Keratinocyte (primary cell): ENCODE results near the gene PER1. TPM values are rescaled to one million over a fixed set of nuclear protein-coding genes. Genes with fewer than 3 reads are reported as not detected.

Experiments
- DNase-seq: peaks from one replicate; pipeline ENCODE4 v3.0.0-alpha.2; 2011; ENCODE audit warnings: low read depth, missing footprints, low spot score
- FAIRE-seq: peaks from 2 replicates; lab custom pipeline; 2011; peaks lifted over from hg19 to GRCh38; lab: Jason Lieb, UNC
- H2AFZ ChIP-seq: 2 replicates; pipeline ENCODE4 v1.6.0; 2012; ENCODE audit warnings: low read length, control low read depth, inconsistent platforms; ENCODE audit not compliant: control insufficient read depth
- H3K27ac ChIP-seq: 2 replicates; pipeline ENCODE4 v1.5.1; 2011; ENCODE audit warnings: low read length; ENCODE audit not compliant: control insufficient read depth, insufficient read depth
- H3K27me3 ChIP-seq: 3 replicates; pipeline ENCODE4 v1.6.0; 2011; ENCODE audit warnings: low read length; ENCODE audit not compliant: control insufficient read depth, insufficient read depth; ENCODE audit errors: extremely low read depth
- H3K36me3 ChIP-seq, 2 experiments: 2 replicates in 1 of 2; 3 replicates in 1 of 2; pipeline ENCODE4 v1.5.1; 2011; ENCODE audit warnings: low read length in 2 of 2, mild to moderate bottlenecking in 1 of 2; ENCODE audit not compliant: control insufficient read depth in 2 of 2, insufficient read depth in 2 of 2; ENCODE audit errors: extremely low read depth in 1 of 2
- H3K4me1 ChIP-seq: 3 replicates; pipeline ENCODE4 v1.5.1; 2011; ENCODE audit warnings: low read length; ENCODE audit not compliant: control insufficient read depth, insufficient read depth; ENCODE audit errors: extremely low read depth
- H3K4me2 ChIP-seq: 3 replicates; pipeline ENCODE4 v1.6.0; 2011; ENCODE audit warnings: low read depth, low read length; ENCODE audit not compliant: control insufficient read depth, insufficient read depth; ENCODE audit errors: extremely low read depth
- H3K4me3 ChIP-seq, 3 experiments: fragments of 200-600 bp in 1 of 3; sonication (generic) in 1 of 3; 2 replicates in 2 of 3; 3 replicates in 1 of 3; pipeline ENCODE4 v1.5.1; 2011 to 2016; ENCODE audit warnings: low read length in 3 of 3, mild to moderate bottlenecking in 3 of 3, control low read depth in 2 of 3, inconsistent platforms in 1 of 3, low read depth in 1 of 3, mixed read lengths in 1 of 3, mixed run types in 1 of 3, moderate library complexity in 1 of 3; ENCODE audit not compliant: control insufficient read depth in 2 of 3, insufficient read depth in 2 of 3; ENCODE audit errors: extremely low read depth in 1 of 3
- H3K79me2 ChIP-seq: 2 replicates; pipeline ENCODE4 v1.6.0; 2012; ENCODE audit warnings: low read length; ENCODE audit not compliant: control insufficient read depth, insufficient read depth
- H3K9ac ChIP-seq: 3 replicates; pipeline ENCODE4 v1.6.0; 2011; ENCODE audit warnings: low read length; ENCODE audit not compliant: control insufficient read depth, insufficient read depth; ENCODE audit errors: extremely low read depth
- H3K9me1 ChIP-seq: 3 replicates; pipeline ENCODE4 v1.6.0; 2011; ENCODE audit warnings: low read length; ENCODE audit not compliant: control insufficient read depth, insufficient read depth; ENCODE audit errors: extremely low read depth
- H3K9me3 ChIP-seq: 2 replicates; pipeline ENCODE4 v1.5.1; 2012; ENCODE audit warnings: low read depth, low read length; ENCODE audit not compliant: control insufficient read depth
- H4K20me1 ChIP-seq: 3 replicates; pipeline ENCODE4 v1.6.0; 2011; ENCODE audit warnings: low read length; ENCODE audit not compliant: control insufficient read depth, insufficient read depth; ENCODE audit errors: extremely low read depth
- EZH2 ChIP-seq: IDR thresholded peaks from one replicate; pipeline ENCODE4 v1.6.1; 2012; ENCODE audit warnings: inconsistent platforms, mild to moderate bottlenecking, low read length, moderate library complexity
- dilution Hi-C: fragments of 300-500 bp; cut with MboI; formaldehyde crosslinking; loops from one replicate; pipeline ENCODE4 v1.7.0; 2020; ENCODE audit warnings: low sequenced_read_pairs; ENCODE audit not compliant: extremely low pct_ligation_motif_present
- polyA plus RNA-seq, 5 experiments: library from polyadenylated mRNA; depleted of rRNA in 3 of 5; stranded (reverse) in 3 of 5; stranded (forward) in 1 of 5; unstranded in 1 of 5; fragments of >200 nt; gene quantifications; 1 replicate in 1 of 5; 2 replicates in 3 of 5; 3 replicates in 1 of 5; pipeline versions ENCODE4 v1.2.1 to v1.2.3, GENCODE V29; 2011 to 2012; ENCODE audit warnings: missing spikeins in 2 of 5, low read depth in 1 of 5, low replicate concordance in 1 of 5
- TF ChIP-seq, protein P1 (sequence below), 3 experiments: IDR thresholded peaks in 1 of 3; conservative IDR thresholded peaks in 1 of 3; optimal IDR thresholded peaks in 1 of 3; 2 replicates in 2 of 3; 3 replicates in 1 of 3; pipeline versions ENCODE3 to v1.5.1; 2011; ENCODE audit warnings: low read length in 3 of 3, mild to moderate bottlenecking in 3 of 3, moderate library complexity in 2 of 3, control low read depth in 1 of 3, inconsistent platforms in 1 of 3; ENCODE audit not compliant: insufficient read depth in 2 of 3; ENCODE audit errors: extremely low read depth in 1 of 3

Gene PER1
- polyA plus RNA-seq, 1 donor (not counting 4 experiments of a cell fraction or from before 2014, with no cell fraction given) = 15.1 TPM

DNA sequence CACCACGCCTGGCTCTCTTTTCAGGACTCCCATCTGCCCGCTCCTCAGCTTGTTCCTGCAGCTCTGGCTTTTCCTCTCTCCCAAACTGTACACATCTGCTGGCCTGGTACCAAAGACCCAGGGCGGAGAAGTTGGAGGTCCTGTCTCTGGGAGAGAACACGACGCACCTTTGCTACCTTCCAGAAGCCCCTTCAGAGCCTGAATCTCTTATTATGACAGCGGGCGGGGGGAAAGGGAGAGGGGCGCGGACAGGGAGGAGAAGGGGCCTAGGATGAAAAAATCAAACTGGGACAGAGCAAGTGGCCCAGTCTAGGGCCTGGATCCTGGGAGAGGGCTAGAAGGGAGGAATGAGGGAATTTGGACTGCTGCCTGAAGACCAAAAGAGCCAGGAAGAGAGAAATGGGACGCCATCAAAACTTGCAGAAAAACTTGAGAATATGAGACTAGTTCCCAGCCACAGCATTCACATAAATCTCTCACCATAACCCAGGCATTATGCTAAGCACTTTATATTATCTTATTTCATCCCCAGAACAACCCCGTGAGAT, 2.5 kb upstream of the PER1 start:
- Histone ChIP-seq H3K27ac (peak overlapping the region; percentile 98), H3K79me2 (peaks cover 51% of the 10 kb centered on the region)
- no peak for FAIRE-seq

DNA sequence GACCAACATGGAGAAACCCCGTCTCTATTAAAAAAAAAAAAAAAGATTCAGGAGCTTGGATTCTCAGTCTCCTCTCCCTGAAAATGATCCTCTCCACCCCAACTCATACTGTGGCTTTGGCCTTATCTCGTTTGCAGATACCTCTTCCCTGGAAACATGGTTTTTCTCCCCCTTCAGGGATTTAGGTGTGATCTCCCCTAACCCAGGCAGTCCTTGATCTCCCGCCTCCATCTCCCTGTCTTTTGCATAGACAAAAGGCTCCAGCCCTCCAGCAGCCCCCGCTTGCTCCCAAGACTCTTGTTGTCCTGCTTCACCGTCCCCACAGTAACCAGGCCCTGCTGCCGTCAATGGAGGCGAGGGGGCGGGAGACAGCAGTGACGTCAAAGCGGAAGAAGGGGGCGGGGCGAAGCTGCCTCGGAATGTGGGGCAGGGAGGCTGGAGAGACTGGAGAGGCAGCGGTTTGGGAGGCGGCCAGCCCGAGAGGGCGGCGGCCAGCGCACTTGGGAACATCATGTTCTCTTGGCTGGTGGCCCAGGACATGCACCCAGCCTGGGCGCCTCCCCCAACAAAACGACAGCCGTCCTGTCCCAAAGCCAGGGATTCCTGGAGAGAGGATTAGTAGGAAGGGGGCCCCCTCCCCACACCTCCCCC, 1.9 kb upstream of the PER1 start:
- TF ChIP-seq, protein P1, sequence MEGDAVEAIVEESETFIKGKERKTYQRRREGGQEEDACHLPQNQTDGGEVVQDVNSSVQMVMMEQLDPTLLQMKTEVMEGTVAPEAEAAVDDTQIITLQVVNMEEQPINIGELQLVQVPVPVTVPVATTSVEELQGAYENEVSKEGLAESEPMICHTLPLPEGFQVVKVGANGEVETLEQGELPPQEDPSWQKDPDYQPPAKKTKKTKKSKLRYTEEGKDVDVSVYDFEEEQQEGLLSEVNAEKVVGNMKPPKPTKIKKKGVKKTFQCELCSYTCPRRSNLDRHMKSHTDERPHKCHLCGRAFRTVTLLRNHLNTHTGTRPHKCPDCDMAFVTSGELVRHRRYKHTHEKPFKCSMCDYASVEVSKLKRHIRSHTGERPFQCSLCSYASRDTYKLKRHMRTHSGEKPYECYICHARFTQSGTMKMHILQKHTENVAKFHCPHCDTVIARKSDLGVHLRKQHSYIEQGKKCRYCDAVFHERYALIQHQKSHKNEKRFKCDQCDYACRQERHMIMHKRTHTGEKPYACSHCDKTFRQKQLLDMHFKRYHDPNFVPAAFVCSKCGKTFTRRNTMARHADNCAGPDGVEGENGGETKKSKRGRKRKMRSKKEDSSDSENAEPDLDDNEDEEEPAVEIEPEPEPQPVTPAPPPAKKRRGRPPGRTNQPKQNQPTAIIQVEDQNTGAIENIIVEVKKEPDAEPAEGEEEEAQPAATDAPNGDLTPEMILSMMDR (optimal IDR thresholded peaks at IDR 0.05 in 1 of 3, IDR thresholded peaks at IDR 0.05 in 1 of 3, conservative IDR thresholded peaks at IDR 0.05 in 1 of 3; ENCODE audit: extremely low read depth in 1 of 3, insufficient read depth in 2 of 3, low read length in 3 of 3) = no peak
- TF ChIP-seq EZH2 = no peak
- H3K9me1 ChIP-seq = peaks cover 11% of the 10 kb centered on the region
- peak; percentile 93 for DNase-seq
- H3K9ac ChIP-seq = peak overlapping the region; percentile 100
- dilution Hi-C loops = no loop called here
- peak overlapping the region; percentile 90 for H3K4me2 ChIP-seq
- H3K4me3 ChIP-seq = peak overlapping the region; percentile 78 to 100 (median 79)
- H4K20me1 ChIP-seq = peaks cover 13% of the 10 kb centered on the region
- no peak overlapping the region for H2AFZ ChIP-seq
- peaks cover 51% of the 10 kb centered on the region for H3K79me2 ChIP-seq
- peak; percentile 85 for FAIRE-seq
- H3K4me1 ChIP-seq = peaks cover 42% of the 10 kb centered on the region
- H3K36me3 ChIP-seq = peaks cover 15 to 34% of the 10 kb centered on the region in 2 experiments
- H3K27ac ChIP-seq = peak overlapping the region; percentile 98
- no peaks in the 10 kb centered on the region for H3K27me3 ChIP-seq
- no peaks in the 10 kb centered on the region for H3K9me3 ChIP-seq

More for the DNA sequence above, 2.5 kb upstream of the PER1 start:
- dilution Hi-C loops = no loop called here
- Histone ChIP-seq H3K9ac (peak overlapping the region; percentile 100), H2AFZ (no peak overlapping the region), H4K20me1 (peaks cover 13% of the 10 kb centered on the region), H3K36me3 (peaks cover 12 to 33% of the 10 kb centered on the region in 2 experiments), H3K4me1 (peaks cover 42% of the 10 kb centered on the region), H3K9me3 (no peaks in the 10 kb centered on the region), H3K4me3 (peak overlapping the region; percentile 78 to 100 (median 79)), H3K27me3 (no peaks in the 10 kb centered on the region), H3K4me2 (peak overlapping the region; percentile 86), H3K9me1 (peaks cover 11% of the 10 kb centered on the region)
- no peak for DNase-seq
- no peak for TF ChIP-seq EZH2
